GM23338 (cell line): Measurements from ENCODE around the gene KISS1R. TPM values are rescaled to one million over a fixed set of nuclear protein-coding genes. Genes with fewer than 3 reads are reported as not detected.

Experiments
- ATAC-seq: fragments of 200-7000 bp; cut with Tn5 transposase; 3 replicates; pipeline ENCODE4 v1.9.1; 2020
- DNase-seq: peaks from one replicate; pipeline ENCODE4 v3.0.0-alpha.2; 2015; ENCODE audit warnings: low spot score
- H2AFZ ChIP-seq: fragments of 200-600 bp; sonication (generic); 2 replicates; pipeline ENCODE4 v1.8.0; 2016; ENCODE audit warnings: antibody characterized with exemption, mild to moderate bottlenecking, moderate library complexity
- H3F3A ChIP-seq: fragments of 200-600 bp; sonication (generic); replicated peaks from 2 replicates; pipeline ENCODE4 v1.8.0; 2017; ENCODE audit warnings: antibody characterized with exemption, mixed run types, low read depth
- H3K27ac ChIP-seq: fragments of 200-600 bp; sonication (generic); 2 replicates; pipeline ENCODE4 v1.6.1; 2016; ENCODE audit warnings: low read depth
- H3K27me3 ChIP-seq: fragments of 200-600 bp; sonication (generic); 2 replicates; pipeline ENCODE4 v1.8.0; 2016; ENCODE audit warnings: mild to moderate bottlenecking, mixed run types, moderate library complexity; ENCODE audit not compliant: insufficient read depth
- H3K36me3 ChIP-seq: fragments of 200-600 bp; sonication (generic); 2 replicates; pipeline ENCODE4 v1.8.0; 2016; ENCODE audit warnings: mild to moderate bottlenecking; ENCODE audit not compliant: insufficient read depth
- H3K4me1 ChIP-seq: fragments of 200-600 bp; sonication (generic); 2 replicates; pipeline ENCODE4 v1.8.0; 2016; ENCODE audit warnings: mild to moderate bottlenecking, moderate library complexity; ENCODE audit not compliant: insufficient read depth
- H3K4me2 ChIP-seq: fragments of 200-600 bp; sonication (generic); 2 replicates; pipeline ENCODE4 v1.7.1; 2017; ENCODE audit warnings: mixed run types
- H3K4me3 ChIP-seq: fragments of 200-600 bp; sonication (generic); 2 replicates; pipeline ENCODE4 v1.6.1; 2016; ENCODE audit warnings: mixed run types
- H3K79me2 ChIP-seq: fragments of 200-600 bp; sonication (generic); replicated peaks from 2 replicates; pipeline ENCODE4 v1.8.0; 2017; ENCODE audit warnings: mild to moderate bottlenecking; ENCODE audit not compliant: insufficient read depth
- H3K9me2 ChIP-seq: fragments of 200-600 bp; sonication (generic); 2 replicates; pipeline ENCODE4 v1.8.0; 2017; ENCODE audit not compliant: insufficient read depth
- H4K20me1 ChIP-seq: fragments of 200-600 bp; sonication (generic); replicated peaks from 2 replicates; pipeline ENCODE4 v1.8.0; 2017; ENCODE audit warnings: mild to moderate bottlenecking; ENCODE audit not compliant: insufficient read depth
- H3K27ac Mint-ChIP-seq: 2 replicates; pipeline ENCODE4 v1.8.0; 2020; ENCODE audit warnings: inconsistent platforms, mild to moderate bottlenecking, moderate library complexity, mixed read lengths
- H3K27me3 Mint-ChIP-seq: 3 replicates; pipeline ENCODE4 v1.8.0; 2022; ENCODE audit warnings: low read depth, mild to moderate bottlenecking, moderate library complexity, mixed read lengths, inconsistent platforms; ENCODE audit not compliant: insufficient read depth, poor library complexity
- H3K36me3 Mint-ChIP-seq: 3 replicates; pipeline ENCODE4 v1.8.0; 2021; ENCODE audit warnings: low read depth, mild to moderate bottlenecking, inconsistent platforms, moderate library complexity, mixed read lengths
- H3K4me1 Mint-ChIP-seq: 3 replicates; pipeline ENCODE4 v1.8.0; 2020; ENCODE audit warnings: mild to moderate bottlenecking, inconsistent platforms, mixed read lengths
- H3K4me3 Mint-ChIP-seq: 3 replicates; pipeline ENCODE4 v1.8.0; 2021; ENCODE audit warnings: moderate library complexity, mild to moderate bottlenecking, inconsistent platforms, mixed read lengths
- H3K9me3 Mint-ChIP-seq: 3 replicates; pipeline ENCODE4 v1.8.0; 2020; ENCODE audit warnings: moderate library complexity, mild to moderate bottlenecking, inconsistent platforms, mixed read lengths
- CREB1 ChIP-seq: fragments of 250-450 bp; sonication (Bioruptor Pico); IDR thresholded peaks from 2 replicates; pipeline ENCODE4 v1.5.0; 2020; ENCODE audit warnings: low read depth, mild to moderate bottlenecking, moderate library complexity
- CTCF ChIP-seq, 2 experiments: fragments of 200-600 bp in 1 of 2; sonication (generic) in 1 of 2; conservative IDR thresholded peaks; 2 replicates each; pipeline versions ENCODE4 v1.5.1 to v1.6.1; 2016 to 2017; ENCODE audit warnings: antibody characterized with exemption in 2 of 2, low read depth in 2 of 2, mild to moderate bottlenecking in 2 of 2, moderate library complexity in 1 of 2
- EZH2 ChIP-seq: fragments of 200-600 bp; sonication (generic); IDR thresholded peaks from one replicate; pipeline ENCODE4 v1.8.0; 2017; ENCODE audit warnings: antibody characterized with exemption, mild to moderate bottlenecking, low read depth; ENCODE audit not compliant: unreplicated experiment
- EZH2phosphoT487 ChIP-seq: fragments of 200-600 bp; sonication (generic); IDR thresholded peaks from one replicate; pipeline ENCODE4 v1.8.1; 2018; ENCODE audit warnings: antibody characterized with exemption; ENCODE audit not compliant: unreplicated experiment
- POLR2AphosphoS5 ChIP-seq: IDR thresholded peaks from 2 replicates; pipeline ENCODE4 v1.6.1; 2016; ENCODE audit warnings: antibody characterized with exemption, low read depth
- STAT1 ChIP-seq: IDR thresholded peaks from one replicate; pipeline ENCODE4 v1.6.1; 2016; ENCODE audit warnings: antibody characterized with exemption; ENCODE audit not compliant: unreplicated experiment
- ZNF114 ChIP-seq: fragments of 250-450 bp; sonication (Bioruptor Pico); IDR thresholded peaks from 2 replicates; pipeline ENCODE4 v1.5.0; 2020; ENCODE audit warnings: mild to moderate bottlenecking, moderate library complexity
- polyA plus RNA-seq: library from polyadenylated mRNA; unstranded; fragments of >200 nt; fragmentation: Nextera tagmentation; extraction: Ambion mirVana; gene quantifications from 2 replicates; pipeline ENCODE4 v1.2.1, GENCODE V29; 2016
- total RNA-seq: library from RNA; depleted of rRNA; stranded (reverse); fragments of >200 nt; shearing (Covaris generic); gene quantifications from 2 replicates; pipeline ENCODE4 v1.2.3, GENCODE V29; 2014

KISS1R gene
- total and polyA plus RNA-seq, 2 experiments from 2014 or later, result 0.78 to 4.0 TPM

GRCh38 chr19:896999-897398 lies 20.1 kb upstream of the KISS1R start:
- no peaks in the 10 kb centered on the region; the same call in 1 of the 2 replicates for H3K79me2 ChIP-seq
- peaks cover 2% of the 10 kb centered on the region; the same call in 1 of the 2 replicates for H4K20me1 ChIP-seq
- peaks cover 15% of the 10 kb centered on the region for H3K36me3 Mint-ChIP-seq
- peaks cover 3% of the 10 kb centered on the region for H3F3A ChIP-seq
- no peaks in the 10 kb centered on the region for H3K9me2 ChIP-seq
- peaks cover 3% of the 10 kb centered on the region; the same call in 1 of the 2 replicates for H3K4me1 ChIP-seq
- peaks cover 19% of the 10 kb centered on the region for H3K27me3 Mint-ChIP-seq
- H3K4me2 ChIP-seq, result no peak overlapping the region
- no peak overlapping the region for H3K4me3 ChIP-seq
- H3K4me1 Mint-ChIP-seq, result peaks cover 5% of the 10 kb centered on the region
- no peak for TF ChIP-seq STAT1
- no peaks in the 10 kb centered on the region for H3K27me3 ChIP-seq
- H3K36me3 ChIP-seq, result no peaks in the 10 kb centered on the region
- peaks cover 3% of the 10 kb centered on the region; the same call in 1 of the 3 replicates for H3K9me3 Mint-ChIP-seq
- no peak overlapping the region for H3K27ac Mint-ChIP-seq
- H3K27ac ChIP-seq, result no peak overlapping the region
- no peak overlapping the region for H3K4me3 Mint-ChIP-seq
- ATAC-seq (no peak), DNase-seq (no peak)
- H2AFZ ChIP-seq, result no peak overlapping the region

GRCh38 chr19:897442-898039 lies 19.6 kb upstream of the KISS1R start:
- Histone ChIP-seq H3K36me3 (no peaks in the 10 kb centered on the region), H3K4me2 (no peak overlapping the region), H3K27me3 (no peaks in the 10 kb centered on the region), H3K4me3 (no peak overlapping the region), H4K20me1 (peaks cover 2% of the 10 kb centered on the region; the same call in 1 of the 2 replicates), H3F3A (peaks cover 3% of the 10 kb centered on the region), H3K9me2 (no peaks in the 10 kb centered on the region), H2AFZ (no peak overlapping the region), H3K79me2 (no peaks in the 10 kb centered on the region; the same call in 1 of the 2 replicates), H3K27ac (no peak overlapping the region), H3K4me1 (peaks cover 3% of the 10 kb centered on the region; the same call in 1 of the 2 replicates)
- H3K36me3 Mint-ChIP-seq, result peaks cover 15% of the 10 kb centered on the region
- DNase-seq, result peak; percentile 79
- peaks cover 19% of the 10 kb centered on the region for H3K27me3 Mint-ChIP-seq
- ATAC-seq, result peak; percentile 22
- H3K9me3 Mint-ChIP-seq, result peaks cover 3% of the 10 kb centered on the region; the same call in 1 of the 3 replicates
- H3K4me1 Mint-ChIP-seq, result peaks cover 5% of the 10 kb centered on the region
- TF ChIP-seq POLR2AphosphoS5 (no peak), ZNF114 (CRISPR knock-in tag) (no peak), CTCF (conservative IDR thresholded peaks at IDR 0.05; ENCODE audit: low read depth in 2 of 2) (0 out of 4 replicates have a peak, but pooled peaks of 1 of the 2 experiments have one; percentile 21), CREB1 (no peak), EZH2phosphoT487 (no peak), EZH2 (no peak)
- no peak overlapping the region for H3K4me3 Mint-ChIP-seq
- H3K27ac Mint-ChIP-seq, result no peak overlapping the region

GRCh38 chr19:898663-899062 lies 18.5 kb upstream of the KISS1R start:
- Histone ChIP-seq H3K4me2 (no peak overlapping the region), H3K27me3 (no peaks in the 10 kb centered on the region), H4K20me1 (peaks cover 5% of the 10 kb centered on the region), H3K4me3 (no peak overlapping the region), H3F3A (peaks cover 3% of the 10 kb centered on the region), H3K4me1 (peaks cover 3% of the 10 kb centered on the region; the same call in 1 of the 2 replicates), H3K36me3 (no peaks in the 10 kb centered on the region), H3K27ac (no peak overlapping the region), H2AFZ (no peak overlapping the region), H3K9me2 (no peaks in the 10 kb centered on the region), H3K79me2 (peaks cover 4% of the 10 kb centered on the region; the same call in 1 of the 2 replicates)
- no peak overlapping the region for H3K27ac Mint-ChIP-seq
- no peaks in the 10 kb centered on the region for H3K9me3 Mint-ChIP-seq
- H3K4me1 Mint-ChIP-seq, result peaks cover 5% of the 10 kb centered on the region; the same call in 2 of the 3 replicates
- H3K36me3 Mint-ChIP-seq, result peaks cover 12% of the 10 kb centered on the region
- ATAC-seq (peak; percentile 4; the same call in 1 of the 3 replicates), DNase-seq (peak; percentile 79)
- H3K27me3 Mint-ChIP-seq, result peaks cover 12% of the 10 kb centered on the region
- no peak overlapping the region for H3K4me3 Mint-ChIP-seq
- TF ChIP-seq EZH2, result no peak
